Activated naive CD4-positive, alpha-beta T cell treated with anti-CD3 and anti-CD28 coated beads, Interleukin-2, amount 10 ng/mL, durations not matched to agents 5 hours and 36 hours (primary cell): ENCODE results near the gene IMP4. TPM values are rescaled to one million over a fixed set of nuclear protein-coding genes. Genes with fewer than 3 reads are reported as not detected.

ENCODE experiments used
- total RNA-seq, 2 experiments: library from RNA; stranded (reverse); gene quantifications; one replicate each; pipeline ENCODE4 v1.2.3, GENCODE V29; 2021

Gene IMP4, protein sequence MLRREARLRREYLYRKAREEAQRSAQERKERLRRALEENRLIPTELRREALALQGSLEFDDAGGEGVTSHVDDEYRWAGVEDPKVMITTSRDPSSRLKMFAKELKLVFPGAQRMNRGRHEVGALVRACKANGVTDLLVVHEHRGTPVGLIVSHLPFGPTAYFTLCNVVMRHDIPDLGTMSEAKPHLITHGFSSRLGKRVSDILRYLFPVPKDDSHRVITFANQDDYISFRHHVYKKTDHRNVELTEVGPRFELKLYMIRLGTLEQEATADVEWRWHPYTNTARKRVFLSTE
- 10 to 100 TPM; 58.8 to 62.2 TPM for total RNA-seq

GRCh38 chr2:130342533-130343275 lies at the start of gene IMP4:
TSS of gene IMP4 (plus strand) at chr2:130342897. CDS start at chr2:130342933, 36 bp downstream.

GRCh38 chr2:130355578-130356431 lies 13.1 kb downstream of the IMP4 start, which contains the start of gene PTPN18:
TSS of gene PTPN18 (plus strand) at chr2:130356056. CDS start at chr2:130356108, 52 bp downstream.

Other genes starting within 250 kb of the IMP4 start
- gene POTEF, start 213.7 kb upstream of the IMP4 start, total RNA-seq = not detected
- under 1 TPM; 0.71 to 0.77 TPM for gene CCDC74B, start 197.8 kb upstream of the IMP4 start, total RNA-seq
- 10 to 100 TPM; 53.7 to 53.9 TPM for gene SMPD4, start 161.3 kb upstream of the IMP4 start, total RNA-seq
- 100 to 1,000 TPM; 429 to 447 TPM for gene MZT2B, start 160.6 kb upstream of the IMP4 start, total RNA-seq
- gene TUBA3E, start 144.5 kb upstream of the IMP4 start, total RNA-seq = not detected
- gene PTPN18, start 13.2 kb downstream of the IMP4 start, total RNA-seq = 10 to 100 TPM; 94.7 to 95.3 TPM
- not detected for gene POTEI, start 166.4 kb downstream of the IMP4 start, total RNA-seq
- not detected for gene CFC1B, start 178.3 kb downstream of the IMP4 start, total RNA-seq